ENCODE data around the gene MAN1B1. TPM values are rescaled to one million over a fixed set of nuclear protein-coding genes. Genes with fewer than 3 reads are reported as not detected.
"Not testable (repeated sequence)": the region's sequence is repeated elsewhere in the genome, so short reads cannot be mapped to it uniquely, and the experiment has no call there.

MAN1B1 gene
- total RNA-seq, 1 donor from 2014 or later, result 34.1 TPM

DNA sequence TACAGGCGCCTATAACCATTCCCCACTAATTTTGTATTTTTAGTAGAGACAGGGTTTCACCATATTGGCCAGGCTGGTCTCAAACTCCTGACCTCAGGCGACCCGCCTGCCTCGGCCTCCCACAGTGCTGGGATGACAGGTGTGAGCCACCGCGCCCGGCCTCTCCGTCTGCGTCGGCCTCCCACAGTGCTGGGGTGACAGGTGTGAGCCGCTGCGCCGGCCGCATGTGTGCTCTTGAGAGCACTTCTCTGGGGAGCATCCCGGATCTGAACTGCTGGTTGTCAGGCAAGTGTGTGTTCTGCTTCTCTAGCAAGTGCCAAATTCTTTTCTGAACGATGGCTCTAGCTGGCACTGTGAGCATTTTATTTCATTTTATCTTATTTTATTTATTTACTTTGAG, 29.2 kb upstream of the MAN1B1 start:
- no peak overlapping the region for H3K4me3 ChIP-seq
- H3K9me3 ChIP-seq, result no peaks in the 10 kb centered on the region
- no peaks in the 10 kb centered on the region for H3K36me3 ChIP-seq
- TF ChIP-seq POLR2A (IDR thresholded peaks at IDR 0.05) (no peak), POLR2AphosphoS5 (IDR thresholded peaks at IDR 0.05; ENCODE audit: insufficient read depth in 1 of 2, low read depth in 1 of 2) (no peak)
- TF ChIP-seq, protein P1, sequence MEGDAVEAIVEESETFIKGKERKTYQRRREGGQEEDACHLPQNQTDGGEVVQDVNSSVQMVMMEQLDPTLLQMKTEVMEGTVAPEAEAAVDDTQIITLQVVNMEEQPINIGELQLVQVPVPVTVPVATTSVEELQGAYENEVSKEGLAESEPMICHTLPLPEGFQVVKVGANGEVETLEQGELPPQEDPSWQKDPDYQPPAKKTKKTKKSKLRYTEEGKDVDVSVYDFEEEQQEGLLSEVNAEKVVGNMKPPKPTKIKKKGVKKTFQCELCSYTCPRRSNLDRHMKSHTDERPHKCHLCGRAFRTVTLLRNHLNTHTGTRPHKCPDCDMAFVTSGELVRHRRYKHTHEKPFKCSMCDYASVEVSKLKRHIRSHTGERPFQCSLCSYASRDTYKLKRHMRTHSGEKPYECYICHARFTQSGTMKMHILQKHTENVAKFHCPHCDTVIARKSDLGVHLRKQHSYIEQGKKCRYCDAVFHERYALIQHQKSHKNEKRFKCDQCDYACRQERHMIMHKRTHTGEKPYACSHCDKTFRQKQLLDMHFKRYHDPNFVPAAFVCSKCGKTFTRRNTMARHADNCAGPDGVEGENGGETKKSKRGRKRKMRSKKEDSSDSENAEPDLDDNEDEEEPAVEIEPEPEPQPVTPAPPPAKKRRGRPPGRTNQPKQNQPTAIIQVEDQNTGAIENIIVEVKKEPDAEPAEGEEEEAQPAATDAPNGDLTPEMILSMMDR (IDR thresholded peaks at IDR 0.05), result no peak
- no peaks in the 10 kb centered on the region for H3K27me3 ChIP-seq
- intact Hi-C loops (cut with DNase I), result no loop called here
- DNase-seq (ENCODE audit: extremely low spot score in 2 of 2), result no peak
- H3K27ac ChIP-seq, result no peak overlapping the region
- H3K4me1 ChIP-seq, result peaks cover 36% of the 10 kb centered on the region

- TF ChIP-seq, protein P1 (IDR thresholded peaks at IDR 0.05), result no peak
- no peak for TF ChIP-seq POLR2AphosphoS5 (IDR thresholded peaks at IDR 0.05; ENCODE audit: insufficient read depth in 1 of 2, low read depth in 1 of 2)
- TF ChIP-seq POLR2A (IDR thresholded peaks at IDR 0.05), result no peak
- Histone ChIP-seq H3K9me3 (no peaks in the 10 kb centered on the region), H3K4me1 (peaks cover 28% of the 10 kb centered on the region), H3K27ac (no peak overlapping the region), H3K27me3 (no peaks in the 10 kb centered on the region), H3K4me3 (no peak overlapping the region), H3K36me3 (no peaks in the 10 kb centered on the region)
- intact Hi-C loops (cut with DNase I), result no loop called here
- DNase-seq (ENCODE audit: extremely low spot score in 2 of 2), result no peak
Measured at GRCh38 chr9:137058521-137059234, 28.1 kb upstream of the MAN1B1 start.

DNA sequence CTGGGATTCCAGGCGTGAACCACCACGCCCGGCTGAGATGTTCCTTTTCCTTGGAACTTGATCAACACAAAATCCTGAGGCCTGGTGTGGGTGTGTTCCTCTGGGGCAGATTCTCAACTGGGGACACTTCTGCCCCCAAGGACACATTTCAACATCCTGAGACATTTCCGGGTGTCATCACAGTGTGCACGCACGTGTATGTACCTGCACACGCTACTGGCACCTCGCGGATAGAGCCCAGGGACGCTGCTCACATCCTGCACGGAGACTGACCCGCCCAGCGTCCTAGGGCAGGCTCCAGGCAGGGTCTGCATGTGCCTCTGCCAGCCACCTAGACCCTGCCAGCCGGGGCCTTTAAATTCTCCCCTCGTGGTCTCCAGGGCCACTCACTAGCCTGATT, 24.4 kb upstream of the MAN1B1 start:
- intact Hi-C loops (cut with DNase I), result no loop called here
- no peak for DNase-seq (ENCODE audit: extremely low spot score in 2 of 2)
- Histone ChIP-seq H3K36me3 (no peaks in the 10 kb centered on the region), H3K9me3 (no peaks in the 10 kb centered on the region), H3K4me1 (peaks cover 8% of the 10 kb centered on the region), H3K27ac (no peak overlapping the region), H3K4me3 (no peak overlapping the region), H3K27me3 (no peaks in the 10 kb centered on the region)
- TF ChIP-seq POLR2AphosphoS5 (IDR thresholded peaks at IDR 0.05; ENCODE audit: insufficient read depth in 1 of 2, low read depth in 1 of 2) (no peak), POLR2A (IDR thresholded peaks at IDR 0.05) (no peak)
- TF ChIP-seq, protein P1 (IDR thresholded peaks at IDR 0.05), result no peak

DNA sequence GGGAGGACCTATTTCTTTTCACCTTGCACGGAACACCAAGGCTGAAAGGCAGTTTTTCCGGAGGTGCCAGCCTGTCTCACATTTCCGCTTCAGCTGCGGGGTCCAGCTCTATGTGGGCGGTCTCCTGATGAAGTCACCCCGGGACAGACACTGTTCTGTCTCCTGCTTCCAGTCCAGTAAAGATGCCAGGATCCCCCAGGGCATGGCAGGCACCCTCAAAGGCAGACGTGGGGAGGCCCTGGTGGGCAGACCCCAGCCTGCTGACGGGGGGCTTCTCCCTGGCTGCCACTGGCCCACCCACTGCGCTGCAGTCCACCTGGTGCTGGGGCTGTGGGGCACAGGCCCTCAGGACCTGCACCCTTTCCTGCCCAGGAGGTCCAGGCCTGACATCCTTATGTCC, 24.0 kb upstream of the MAN1B1 start:
- intact Hi-C loops (cut with DNase I); H3K27me3 ChIP-seq; H3K36me3 ChIP-seq; H3K27ac ChIP-seq; H3K4me3 ChIP-seq; DNase-seq (ENCODE audit: extremely low spot score in 2 of 2); H3K4me1 ChIP-seq; H3K9me3 ChIP-seq: not testable (repeated sequence)

DNA sequence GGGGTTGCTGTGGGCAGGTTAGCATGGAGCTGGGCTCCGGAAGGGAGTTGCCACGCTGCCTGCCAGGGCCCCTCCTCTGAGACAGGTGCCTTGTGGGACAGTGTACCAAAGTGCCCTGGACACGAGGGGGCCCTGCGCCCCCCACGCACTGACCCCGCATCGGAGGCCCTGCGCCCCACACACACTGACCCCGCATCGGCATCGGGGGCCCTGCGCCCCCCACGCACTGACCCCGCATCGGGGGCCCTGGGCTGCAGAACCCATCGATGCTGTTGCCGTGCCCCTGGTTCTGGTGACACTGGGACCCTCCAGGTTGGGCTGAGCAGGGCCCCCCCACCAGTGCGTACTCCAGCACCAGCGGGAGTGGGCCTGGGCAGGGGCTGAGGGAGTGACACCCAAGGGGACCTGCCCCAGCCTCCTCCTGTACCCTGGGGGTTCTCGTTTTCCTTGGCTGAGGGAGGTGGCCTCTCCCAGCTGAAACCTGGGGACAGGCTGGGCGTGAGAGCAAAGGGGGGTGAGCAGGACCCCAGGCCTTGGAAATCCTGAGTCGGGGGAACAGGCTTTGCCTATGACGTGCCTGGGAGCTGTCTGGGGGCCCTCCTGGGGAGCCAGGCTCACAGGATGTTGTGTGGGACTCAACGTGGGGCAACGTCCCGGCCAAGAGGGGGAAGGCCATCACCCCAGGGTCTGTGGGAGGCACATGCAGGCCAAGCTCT, 23.3 kb upstream of the MAN1B1 start:
- no peak overlapping the region for H3K4me3 ChIP-seq
- H3K36me3 ChIP-seq, result no peaks in the 10 kb centered on the region
- TF ChIP-seq POLR2A (IDR thresholded peaks at IDR 0.05) (no peak), POLR2AphosphoS5 (IDR thresholded peaks at IDR 0.05; ENCODE audit: insufficient read depth in 1 of 2, low read depth in 1 of 2) (no peak)
- no peak for DNase-seq (ENCODE audit: extremely low spot score in 2 of 2)
- no peaks in the 10 kb centered on the region for H3K27me3 ChIP-seq
- H3K4me1 ChIP-seq, result peaks cover 8% of the 10 kb centered on the region
- intact Hi-C loops (cut with DNase I), result no loop called here
- H3K27ac ChIP-seq, result no peak overlapping the region
- no peaks in the 10 kb centered on the region for H3K9me3 ChIP-seq
